Neural progenitor cell (in vitro differentiated cells): ENCODE data around the gene GET3. TPM values are rescaled to one million over a fixed set of nuclear protein-coding genes. Genes with fewer than 3 reads are reported as not detected.

Source experiments
- DNase-seq: peaks from one replicate; pipeline ENCODE4 v3.0.0-alpha.2; 2016; ENCODE audit warnings: low spot score
- H2AFZ ChIP-seq: fragments of 200-600 bp; sonication (generic); replicated peaks from 2 replicates; pipeline ENCODE4 v1.6.1; 2016; ENCODE audit warnings: antibody characterized with exemption
- H3F3A ChIP-seq: fragments of 200-600 bp; sonication (generic); 2 replicates; pipeline ENCODE4 v1.6.1; 2016; ENCODE audit warnings: antibody characterized with exemption, low read depth
- H3K27ac ChIP-seq: fragments of 200-600 bp; sonication (generic); 2 replicates; pipeline ENCODE4 v1.5.1; 2016; ENCODE audit warnings: mild to moderate bottlenecking
- H3K27me3 ChIP-seq: fragments of 200-600 bp; sonication (generic); 2 replicates; pipeline ENCODE4 v1.6.1; 2016; ENCODE audit warnings: mild to moderate bottlenecking, moderate library complexity
- H3K36me3 ChIP-seq: fragments of 200-600 bp; sonication (generic); 2 replicates; pipeline ENCODE4 v1.5.1; 2016
- H3K4me1 ChIP-seq: fragments of 200-600 bp; sonication (generic); 2 replicates; pipeline ENCODE4 v1.6.1; 2016; ENCODE audit warnings: mixed run types
- H3K4me2 ChIP-seq: fragments of 200-600 bp; sonication (generic); 2 replicates; pipeline ENCODE4 v1.6.1; 2016
- H3K4me3 ChIP-seq: fragments of 200-600 bp; sonication (generic); 2 replicates; pipeline ENCODE4 v1.5.1; 2016
- H3K79me2 ChIP-seq: fragments of 200-600 bp; sonication (generic); 2 replicates; pipeline ENCODE4 v1.6.1; 2016; ENCODE audit warnings: low read depth
- H3K9ac ChIP-seq: fragments of 200-600 bp; sonication (generic); 2 replicates; pipeline ENCODE4 v1.6.1; 2016
- H3K9me3 ChIP-seq: fragments of 200-600 bp; sonication (generic); 2 replicates; pipeline ENCODE4 v1.5.1; 2016; ENCODE audit warnings: low read depth
- H4K20me1 ChIP-seq: fragments of 200-600 bp; sonication (generic); 2 replicates; pipeline ENCODE4 v1.6.1; 2016; ENCODE audit warnings: low read depth
- H3K27ac Mint-ChIP-seq: 3 replicates; pipeline ENCODE4 v1.8.0; 2021; ENCODE audit warnings: mixed read lengths
- H3K27me3 Mint-ChIP-seq: 2 replicates; pipeline ENCODE4 v1.8.0; 2022; ENCODE audit warnings: low read depth, mild to moderate bottlenecking, inconsistent platforms, moderate library complexity, mixed read lengths; ENCODE audit not compliant: insufficient read depth
- H3K36me3 Mint-ChIP-seq: 3 replicates; pipeline ENCODE4 v1.8.0; 2021; ENCODE audit warnings: mixed read lengths
- H3K4me1 Mint-ChIP-seq: 3 replicates; pipeline ENCODE4 v1.8.0; 2021; ENCODE audit warnings: mixed read lengths
- H3K4me3 Mint-ChIP-seq: 3 replicates; pipeline ENCODE4 v1.8.0; 2021; ENCODE audit warnings: mild to moderate bottlenecking, moderate library complexity, mixed read lengths
- H3K9me3 Mint-ChIP-seq: 3 replicates; pipeline ENCODE4 v1.8.0; 2020; ENCODE audit warnings: mixed read lengths
- CTCF ChIP-seq: fragments of 200-600 bp; sonication (generic); IDR thresholded peaks from 2 replicates; pipeline ENCODE4 v1.5.1; 2017; ENCODE audit warnings: antibody characterized with exemption, mild to moderate bottlenecking
- EZH2 ChIP-seq: fragments of 200-600 bp; sonication (generic); IDR thresholded peaks from 2 replicates; pipeline ENCODE4 v1.6.1; 2017; ENCODE audit warnings: antibody characterized with exemption, mild to moderate bottlenecking, moderate library complexity
- EZH2phosphoT487 ChIP-seq: fragments of 200-600 bp; sonication (generic); IDR thresholded peaks from 2 replicates; pipeline ENCODE4 v1.6.1; 2017; ENCODE audit warnings: antibody characterized with exemption
- total RNA-seq: library from RNA; depleted of rRNA; stranded (reverse); fragments of >200 nt; gene quantifications from 2 replicates; pipeline ENCODE4 v1.2.3, GENCODE V29; 2015; ENCODE audit warnings: low replicate concordance

Gene GET3
- total RNA-seq, 1 donor from 2014 or later, result 62.9 TPM

DNA sequence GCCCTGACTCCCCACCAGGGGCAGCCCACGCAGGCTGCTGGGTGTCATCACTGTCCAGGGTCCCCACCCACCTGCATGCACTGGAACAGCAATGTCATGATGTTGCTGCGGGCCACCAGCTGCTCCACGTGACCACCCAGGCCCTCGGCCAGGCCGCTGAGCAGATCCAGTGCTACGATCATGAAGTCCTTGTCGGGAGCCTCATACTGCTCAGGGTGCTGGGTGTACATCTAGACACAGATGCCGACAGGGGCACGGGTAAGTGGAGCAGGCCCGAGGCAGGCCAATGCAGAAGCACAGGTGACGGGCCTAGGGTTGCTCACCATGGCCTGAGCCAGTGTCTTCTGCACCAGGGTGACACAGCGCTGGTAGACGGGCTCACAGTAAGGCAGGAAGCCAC lies 32.1 kb upstream of the GET3 start:
- H3F3A ChIP-seq, result peaks cover 39% of the 10 kb centered on the region
- H3K79me2 ChIP-seq, result peaks cover 6% of the 10 kb centered on the region
- no peak for TF ChIP-seq EZH2phosphoT487
- no peak for TF ChIP-seq EZH2
- TF ChIP-seq CTCF, result no peak
- no peak overlapping the region for H3K4me2 ChIP-seq
- no peaks in the 10 kb centered on the region for H4K20me1 ChIP-seq
- H3K4me3 ChIP-seq, result no peak overlapping the region
- H3K4me1 ChIP-seq, result peaks cover 10% of the 10 kb centered on the region
- H3K27ac ChIP-seq, result peak overlapping the region; percentile 29
- Mint-ChIP-seq H3K4me1 (peaks cover 5% of the 10 kb centered on the region), H3K4me3 (no peak overlapping the region), H3K36me3 (peaks cover 18% of the 10 kb centered on the region), H3K9me3 (no peaks in the 10 kb centered on the region), H3K27me3 (no peaks in the 10 kb centered on the region), H3K27ac (no peak overlapping the region)
- H3K36me3 ChIP-seq, result peaks cover 4% of the 10 kb centered on the region
- H2AFZ ChIP-seq, result no peak overlapping the region
- H3K27me3 ChIP-seq, result no peaks in the 10 kb centered on the region
- no peaks in the 10 kb centered on the region for H3K9me3 ChIP-seq
- H3K9ac ChIP-seq, result no peak overlapping the region
- DNase-seq, result no peak

DNA sequence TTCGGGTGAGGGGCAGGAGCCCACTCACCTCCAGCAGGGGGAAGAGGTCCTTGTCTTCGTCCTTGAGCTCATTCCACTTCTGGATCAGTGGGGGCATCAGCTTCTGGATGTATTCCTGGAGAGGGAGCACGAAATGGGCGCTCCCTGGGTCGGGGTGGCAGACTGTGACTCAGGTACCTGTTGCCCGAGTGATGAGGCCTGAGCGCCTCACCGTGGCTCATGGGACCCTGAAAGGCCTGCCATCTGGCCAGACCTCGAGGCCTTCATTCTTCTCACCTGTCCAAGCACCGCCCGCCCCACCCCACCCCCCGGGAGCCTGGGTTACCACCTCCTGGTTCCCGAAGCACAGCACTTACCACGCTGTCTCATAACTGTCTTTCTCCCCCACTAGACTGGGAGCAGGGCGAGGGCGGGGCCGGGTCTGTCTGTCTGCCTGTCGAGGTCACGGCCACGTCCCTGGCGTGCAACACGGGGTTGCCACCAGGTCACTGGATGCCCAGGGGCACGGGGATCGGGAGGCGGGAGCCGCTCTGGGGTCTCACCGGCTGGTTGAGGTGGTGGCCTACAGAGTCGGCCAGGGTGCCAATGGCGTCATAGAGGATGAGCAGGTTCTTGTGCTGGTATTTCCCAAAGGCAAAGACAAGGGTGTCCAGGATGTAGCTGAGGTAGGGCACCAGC lies 31.5 kb upstream of the GET3 start:
- Histone ChIP-seq H2AFZ (no peak overlapping the region), H3K9me3 (no peaks in the 10 kb centered on the region), H3K27me3 (no peaks in the 10 kb centered on the region), H3K4me2 (no peak overlapping the region), H3K4me1 (peaks cover 10% of the 10 kb centered on the region), H3K27ac (no peak overlapping the region), H3K36me3 (peaks cover 4% of the 10 kb centered on the region), H4K20me1 (no peaks in the 10 kb centered on the region), H3K79me2 (peaks cover 6% of the 10 kb centered on the region), H3F3A (peaks cover 37% of the 10 kb centered on the region), H3K9ac (no peak overlapping the region), H3K4me3 (no peak overlapping the region)
- Mint-ChIP-seq H3K4me1 (peaks cover 5% of the 10 kb centered on the region), H3K9me3 (no peaks in the 10 kb centered on the region), H3K27me3 (no peaks in the 10 kb centered on the region), H3K4me3 (no peak overlapping the region), H3K36me3 (peaks cover 21% of the 10 kb centered on the region), H3K27ac (no peak overlapping the region)
- DNase-seq, result no peak
- no peak for TF ChIP-seq EZH2
- no peak for TF ChIP-seq EZH2phosphoT487
- TF ChIP-seq CTCF, result no peak

- Histone ChIP-seq H3K36me3 (peaks cover 4% of the 10 kb centered on the region), H2AFZ (no peak overlapping the region), H3K27me3 (no peaks in the 10 kb centered on the region), H3K27ac (no peak overlapping the region), H3F3A (peaks cover 33% of the 10 kb centered on the region), H3K9me3 (no peaks in the 10 kb centered on the region), H3K4me2 (no peak overlapping the region), H3K79me2 (peaks cover 6% of the 10 kb centered on the region), H3K4me1 (peaks cover 10% of the 10 kb centered on the region), H4K20me1 (no peaks in the 10 kb centered on the region), H3K4me3 (no peak overlapping the region), H3K9ac (no peak overlapping the region)
- Mint-ChIP-seq H3K4me1 (peaks cover 5% of the 10 kb centered on the region), H3K36me3 (peaks cover 22% of the 10 kb centered on the region), H3K27me3 (no peaks in the 10 kb centered on the region), H3K9me3 (no peaks in the 10 kb centered on the region), H3K4me3 (no peak overlapping the region), H3K27ac (no peak overlapping the region)
- DNase-seq, result no peak
- TF ChIP-seq EZH2, result no peak
Measured at GRCh38 chr19:12706332-12706718, 31.0 kb upstream of the GET3 start.

- Mint-ChIP-seq H3K27me3 (no peaks in the 10 kb centered on the region), H3K27ac (no peak overlapping the region), H3K4me3 (no peak overlapping the region), H3K4me1 (no peaks in the 10 kb centered on the region), H3K36me3 (peaks cover 29% of the 10 kb centered on the region), H3K9me3 (no peaks in the 10 kb centered on the region)
- Histone ChIP-seq H3K4me2 (no peak overlapping the region), H2AFZ (no peak overlapping the region), H4K20me1 (no peaks in the 10 kb centered on the region), H3F3A (peaks cover 32% of the 10 kb centered on the region), H3K79me2 (no peaks in the 10 kb centered on the region), H3K4me1 (no peaks in the 10 kb centered on the region), H3K9me3 (no peaks in the 10 kb centered on the region), H3K4me3 (no peak overlapping the region), H3K36me3 (peaks cover 4% of the 10 kb centered on the region), H3K27me3 (no peaks in the 10 kb centered on the region), H3K27ac (no peak overlapping the region), H3K9ac (no peak overlapping the region)
- DNase-seq, result no peak
- no peak for TF ChIP-seq CTCF
- TF ChIP-seq EZH2phosphoT487, result no peak
- TF ChIP-seq EZH2, result no peak
Measured at GRCh38 chr19:12708641-12709040, 28.7 kb upstream of the GET3 start.
